ENCODE data around the gene HACE1.

GRCh38 chr6:104855507-104855906 is 4.2 kb downstream of the HACE1 start:
- no peak for TF ChIP-seq CTCF (conservative IDR thresholded peaks at IDR 0.05; ENCODE audit: low read depth, low read length)
- no peak for TF ChIP-seq EZH2 (IDR thresholded peaks at IDR 0.05; ENCODE audit: low read length, unreplicated experiment)
- TF ChIP-seq EZH2phosphoT487 (IDR thresholded peaks at IDR 0.05; ENCODE audit: borderline replicate concordance, low read length): no peak

All from PC-3 (cell line).